Gastrocnemius medialis (tissue), 4 donors: Measurements from ENCODE around the gene THBS3.

Experiments used
- POLR2A ChIP-seq, 2 donors: fragments of 450-650 bp; IDR thresholded peaks; one replicate each; pipeline ENCODE4 v1.6.1; 2017; ENCODE audit warnings: antibody characterized with exemption in 2 of 2, mild to moderate bottlenecking in 2 of 2, moderate library complexity in 2 of 2
- TF ChIP-seq, protein P1 (sequence below), 5 experiments: fragments of 450-650 bp in 3 of 5; fragments of 200-600 bp in 2 of 5; sonication (generic) in 2 of 5; IDR thresholded peaks in 4 of 5; conservative IDR thresholded peaks in 1 of 5; 1 replicate in 4 of 5; 2 replicates in 1 of 5; pipeline ENCODE4 v1.5.1; 2016 to 2019; ENCODE audit warnings: antibody characterized with exemption in 5 of 5, mild to moderate bottlenecking in 3 of 5, moderate library complexity in 3 of 5

DNA sequence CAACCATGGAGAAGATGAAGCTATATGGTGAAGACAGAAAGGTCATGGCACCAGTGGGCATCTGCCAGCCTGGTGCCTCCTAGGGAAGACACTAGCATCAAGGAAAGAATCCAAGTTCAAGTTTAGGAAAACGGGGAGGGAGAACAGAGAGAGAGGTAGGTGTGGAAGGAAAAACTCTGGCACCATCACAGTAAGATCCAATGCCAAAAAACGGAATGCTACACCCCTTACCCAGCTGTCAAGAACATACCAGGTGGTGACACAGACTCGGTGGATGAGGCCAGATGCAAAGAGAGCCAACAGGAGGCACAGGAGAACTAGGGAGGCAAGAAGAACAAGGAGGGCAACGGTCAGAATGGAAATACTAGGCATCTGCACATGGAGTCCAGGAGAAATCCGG is 38.2 kb downstream of the THBS3 start:
- TF ChIP-seq, protein P1, sequence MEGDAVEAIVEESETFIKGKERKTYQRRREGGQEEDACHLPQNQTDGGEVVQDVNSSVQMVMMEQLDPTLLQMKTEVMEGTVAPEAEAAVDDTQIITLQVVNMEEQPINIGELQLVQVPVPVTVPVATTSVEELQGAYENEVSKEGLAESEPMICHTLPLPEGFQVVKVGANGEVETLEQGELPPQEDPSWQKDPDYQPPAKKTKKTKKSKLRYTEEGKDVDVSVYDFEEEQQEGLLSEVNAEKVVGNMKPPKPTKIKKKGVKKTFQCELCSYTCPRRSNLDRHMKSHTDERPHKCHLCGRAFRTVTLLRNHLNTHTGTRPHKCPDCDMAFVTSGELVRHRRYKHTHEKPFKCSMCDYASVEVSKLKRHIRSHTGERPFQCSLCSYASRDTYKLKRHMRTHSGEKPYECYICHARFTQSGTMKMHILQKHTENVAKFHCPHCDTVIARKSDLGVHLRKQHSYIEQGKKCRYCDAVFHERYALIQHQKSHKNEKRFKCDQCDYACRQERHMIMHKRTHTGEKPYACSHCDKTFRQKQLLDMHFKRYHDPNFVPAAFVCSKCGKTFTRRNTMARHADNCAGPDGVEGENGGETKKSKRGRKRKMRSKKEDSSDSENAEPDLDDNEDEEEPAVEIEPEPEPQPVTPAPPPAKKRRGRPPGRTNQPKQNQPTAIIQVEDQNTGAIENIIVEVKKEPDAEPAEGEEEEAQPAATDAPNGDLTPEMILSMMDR (IDR thresholded peaks at IDR 0.05 in 4 of 5, conservative IDR thresholded peaks at IDR 0.05 in 1 of 5) = no peak
- no peak for TF ChIP-seq POLR2A (IDR thresholded peaks at IDR 0.05)
